ENCODE results near the gene PRDX2. TPM values are rescaled to one million over a fixed set of nuclear protein-coding genes. Genes with fewer than 3 reads are reported as not detected.
A peak's percentile ranks its signal among the peaks of the same experiment; 100 is the strongest.

PRDX2 gene
- total RNA-seq, 1 experiment from 2014 or later: 746 TPM

- CTCF ChIA-PET: no interaction called here
- no peaks in the 10 kb centered on the region for H3K79me2 ChIP-seq (ENCODE audit: low read length)
- H3K4me1 ChIP-seq (ENCODE audit: insufficient read depth, low read length): no peaks in the 10 kb centered on the region
- TF ChIP-seq CTCF (conservative IDR thresholded peaks at IDR 0.05; ENCODE audit: low read depth, low read length) (no peak), EZH2 (IDR thresholded peaks at IDR 0.05; ENCODE audit: low read length, unreplicated experiment) (no peak), EZH2phosphoT487 (IDR thresholded peaks at IDR 0.05; ENCODE audit: borderline replicate concordance, low read length) (no peak)
- no TSS peak for BruUV-seq (replicated peaks)
- POLR2A ChIA-PET (ENCODE audit: unreplicated experiment): no interaction called here
- no peaks in the 10 kb centered on the region for H3F3A ChIP-seq (ENCODE audit: low read length, unreplicated experiment)
- no peaks in the 10 kb centered on the region for H3K27me3 ChIP-seq (ENCODE audit: low read length)
- H3K9ac ChIP-seq (ENCODE audit: low read length): no peak overlapping the region
- no peaks in the 10 kb centered on the region for H3K9me2 ChIP-seq (replicated peaks; ENCODE audit: low read length)
- no peak overlapping the region for H3K4me2 ChIP-seq (ENCODE audit: low read length)
- peaks cover 6% of the 10 kb centered on the region; the same call in 1 of the 2 replicates for H3K36me3 ChIP-seq (ENCODE audit: low read depth, low read length)
- H3K9me3 ChIP-seq (ENCODE audit: low read length): no peaks in the 10 kb centered on the region
- H2AFZ ChIP-seq (ENCODE audit: low read length): no peak overlapping the region
- DNase-seq (no peak), ATAC-seq (no peak)
- H4K20me1 ChIP-seq (ENCODE audit: low read length): no peaks in the 10 kb centered on the region
- no peak overlapping the region for H3K4me3 ChIP-seq (ENCODE audit: low read length)
- no peak overlapping the region for H3K27ac ChIP-seq (ENCODE audit: low read length)
- intact Hi-C loops (cut with micrococcal nuclease): no loop called here
Measured at GRCh38 chr19:12815088-12815487, 13.5 kb upstream of the PRDX2 start.

GRCh38 chr19:12806242-12807081, 4.9 kb upstream of the PRDX2 start, which contains the start of gene RNASEH2A:
Gene RNASEH2A, plus strand, starts transcription at chr19:12806584. Its CDS starts 90 bp downstream, at chr19:12806674.
- peak; percentile 88 for ATAC-seq
- no peak within 1 kb of the TSS; the same call in 1 of the 2 replicates for H3K27ac ChIP-seq (ENCODE audit: low read length)
- TF ChIP-seq CTCF (conservative IDR thresholded peaks at IDR 0.05; ENCODE audit: low read depth, low read length): no peak
- TF ChIP-seq EZH2phosphoT487 (IDR thresholded peaks at IDR 0.05; ENCODE audit: borderline replicate concordance, low read length): no peak
- no peak for TF ChIP-seq EZH2 (IDR thresholded peaks at IDR 0.05; ENCODE audit: low read length, unreplicated experiment)
- H3K9me2 ChIP-seq (replicated peaks; ENCODE audit: low read length): no peaks in the 10 kb centered on the region
- no peaks in the 10 kb centered on the region for H3F3A ChIP-seq (ENCODE audit: low read length, unreplicated experiment)
- intact Hi-C loops (cut with micrococcal nuclease): no loop called here
- no peaks in the 10 kb centered on the region for H3K27me3 ChIP-seq (ENCODE audit: low read length)
- peaks cover 17% of the 10 kb centered on the region for H3K79me2 ChIP-seq (ENCODE audit: low read length)
- peaks cover 17% of the 10 kb centered on the region for H3K4me1 ChIP-seq (ENCODE audit: insufficient read depth, low read length)
- H3K4me3 ChIP-seq (ENCODE audit: low read length): peak within 1 kb of the TSS; percentile 76
- peak within 1 kb of the TSS; percentile 92 for H2AFZ ChIP-seq (ENCODE audit: low read length)
- no peaks in the 10 kb centered on the region for H4K20me1 ChIP-seq (ENCODE audit: low read length)
- peak within 1 kb of the TSS; percentile 88 for H3K4me2 ChIP-seq (ENCODE audit: low read length)
- BruUV-seq (replicated peaks): TSS peak; percentile 70
- POLR2A ChIA-PET (ENCODE audit: unreplicated experiment): no interaction called here
- CTCF ChIA-PET: no interaction called here
- H3K9ac ChIP-seq (ENCODE audit: low read length): peak within 1 kb of the TSS; percentile 87
- DNase-seq: peak; percentile 97
- H3K36me3 ChIP-seq (ENCODE audit: low read depth, low read length): peaks cover 2% of the 10 kb centered on the region; the same call in 1 of the 2 replicates
- no peaks in the 10 kb centered on the region for H3K9me3 ChIP-seq (ENCODE audit: low read length)

GRCh38 chr19:12804051-12804450, 2.5 kb upstream of the PRDX2 start:
- Histone ChIP-seq H3K4me3 (ENCODE audit: low read length) (no peak overlapping the region), H3K27me3 (ENCODE audit: low read length) (no peaks in the 10 kb centered on the region), H3K9me2 (replicated peaks; ENCODE audit: low read length) (no peaks in the 10 kb centered on the region), H3K36me3 (ENCODE audit: low read depth, low read length) (peaks cover 17% of the 10 kb centered on the region), H3K79me2 (ENCODE audit: low read length) (peaks cover 38% of the 10 kb centered on the region), H4K20me1 (ENCODE audit: low read length) (no peaks in the 10 kb centered on the region), H3K4me1 (ENCODE audit: insufficient read depth, low read length) (peaks cover 23% of the 10 kb centered on the region), H3K9ac (ENCODE audit: low read length) (no peak overlapping the region), H2AFZ (ENCODE audit: low read length) (no peak overlapping the region), H3K4me2 (ENCODE audit: low read length) (no peak overlapping the region), H3F3A (ENCODE audit: low read length, unreplicated experiment) (no peaks in the 10 kb centered on the region), H3K27ac (ENCODE audit: low read length) (no peak overlapping the region), H3K9me3 (ENCODE audit: low read length) (no peaks in the 10 kb centered on the region)
- DNase-seq (no peak), ATAC-seq (no peak)
- BruUV-seq (replicated peaks): no TSS peak
- TF ChIP-seq EZH2 (IDR thresholded peaks at IDR 0.05; ENCODE audit: low read length, unreplicated experiment): no peak
- TF ChIP-seq CTCF (conservative IDR thresholded peaks at IDR 0.05; ENCODE audit: low read depth, low read length): no peak
- no peak for TF ChIP-seq EZH2phosphoT487 (IDR thresholded peaks at IDR 0.05; ENCODE audit: borderline replicate concordance, low read length)
- CTCF ChIA-PET: no interaction called here
- POLR2A ChIA-PET (ENCODE audit: unreplicated experiment): no interaction called here
- intact Hi-C loops (cut with micrococcal nuclease): loop anchor here (5.0 kb wide), 1 partner anchor 33 kb away; the partner anchor contains the start of gene MAST1

Data from PC-3 (cell line).